Activated CD4-positive, alpha-beta T cell treated with anti-CD3 and anti-CD28 coated beads, Interleukin-2, amount 10 ng/mL, durations not matched to agents 24 days and 14 days (primary cell): ENCODE results near the gene SELENOF. TPM values are rescaled to one million over a fixed set of nuclear protein-coding genes. Genes with fewer than 3 reads are reported as not detected.

Experiments used
- DNase-seq: peaks from one replicate; pipeline ENCODE4 v3.0.0; 2022
- H3K27ac Mint-ChIP-seq: one replicate; pipeline ENCODE4 v1.8.0; 2022; ENCODE audit warnings: mild to moderate bottlenecking, mixed read lengths
- H3K27me3 Mint-ChIP-seq: one replicate; pipeline ENCODE4 v1.8.0; 2022; ENCODE audit warnings: mixed read lengths
- H3K36me3 Mint-ChIP-seq: one replicate; pipeline ENCODE4 v1.8.0; 2022; ENCODE audit warnings: low read depth, mild to moderate bottlenecking, mixed read lengths
- H3K4me1 Mint-ChIP-seq: one replicate; pipeline ENCODE4 v1.8.0; 2021; ENCODE audit warnings: mixed read lengths
- H3K4me3 Mint-ChIP-seq: one replicate; pipeline ENCODE4 v1.8.0; 2022; ENCODE audit warnings: mild to moderate bottlenecking, moderate library complexity, mixed read lengths
- H3K9me3 Mint-ChIP-seq: one replicate; pipeline ENCODE4 v1.8.0; 2021; ENCODE audit warnings: mixed read lengths
- intact Hi-C: fragments of 100-400 bp; cut with micrococcal nuclease; formaldehyde crosslinking; loops from one replicate; pipeline ENCODE4 v1.15.1; 2023
- total RNA-seq: library from RNA; stranded (reverse); gene quantifications from 2 replicates; pipeline ENCODE4 v1.2.3, GENCODE V29; 2022

The SELENOF gene
- total RNA-seq, 1 donor from 2014 or later: 184 TPM

GRCh38 chr1:86938450-86938849, 24.5 kb upstream of the SELENOF start:
- H3K4me3 Mint-ChIP-seq: no peak overlapping the region

GRCh38 chr1:86933562-86934377, 19.8 kb upstream of the SELENOF start:
- Mint-ChIP-seq H3K4me1 (peaks cover 8% of the 10 kb centered on the region), H3K9me3 (no peaks in the 10 kb centered on the region), H3K36me3 (no peaks in the 10 kb centered on the region), H3K4me3 (no peak overlapping the region), H3K27ac (no peak overlapping the region), H3K27me3 (no peaks in the 10 kb centered on the region)
- DNase-seq: no peak
- intact Hi-C loops: no loop called here

More at GRCh38 chr1:86938450-86938849, 24.5 kb upstream of the SELENOF start:
- no peak for DNase-seq
- intact Hi-C loops: no loop called here
- Mint-ChIP-seq H3K27me3 (no peaks in the 10 kb centered on the region), H3K27ac (no peak overlapping the region), H3K4me1 (peaks cover 6% of the 10 kb centered on the region), H3K9me3 (no peaks in the 10 kb centered on the region), H3K36me3 (no peaks in the 10 kb centered on the region)

- DNase-seq: no peak
- Mint-ChIP-seq H3K4me1 (peaks cover 8% of the 10 kb centered on the region), H3K36me3 (no peaks in the 10 kb centered on the region), H3K9me3 (no peaks in the 10 kb centered on the region), H3K27me3 (no peaks in the 10 kb centered on the region), H3K27ac (no peak overlapping the region), H3K4me3 (no peak overlapping the region)
- intact Hi-C loops: no loop called here
Measured at GRCh38 chr1:86933051-86933450, 19.1 kb upstream of the SELENOF start.

- Mint-ChIP-seq H3K27ac (no peak overlapping the region), H3K9me3 (peaks cover 10% of the 10 kb centered on the region), H3K4me3 (no peak overlapping the region), H3K4me1 (peaks cover 10% of the 10 kb centered on the region), H3K27me3 (no peaks in the 10 kb centered on the region), H3K36me3 (peaks cover 19% of the 10 kb centered on the region)
- intact Hi-C loops: no loop called here
- no peak for DNase-seq
Measured at GRCh38 chr1:86928819-86929218, 14.9 kb upstream of the SELENOF start.

GRCh38 chr1:86926883-86927282, 13.0 kb upstream of the SELENOF start:
- Mint-ChIP-seq H3K4me1 (peaks cover 5% of the 10 kb centered on the region), H3K4me3 (no peak overlapping the region), H3K27me3 (no peaks in the 10 kb centered on the region), H3K36me3 (peaks cover 27% of the 10 kb centered on the region), H3K27ac (no peak overlapping the region), H3K9me3 (peaks cover 14% of the 10 kb centered on the region)
- DNase-seq: no peak
- intact Hi-C loops: no loop called here

- Mint-ChIP-seq H3K27ac (no peak overlapping the region), H3K9me3 (peaks cover 16% of the 10 kb centered on the region), H3K4me1 (peaks cover 5% of the 10 kb centered on the region), H3K27me3 (no peaks in the 10 kb centered on the region), H3K4me3 (no peak overlapping the region), H3K36me3 (peaks cover 28% of the 10 kb centered on the region)
- intact Hi-C loops: no loop called here
- DNase-seq: no peak
Measured at GRCh38 chr1:86925742-86926141, 11.8 kb upstream of the SELENOF start.

- DNase-seq: no peak
- peaks cover 16% of the 10 kb centered on the region for H3K9me3 Mint-ChIP-seq
- peaks cover 5% of the 10 kb centered on the region for H3K4me1 Mint-ChIP-seq
- H3K4me3 Mint-ChIP-seq: no peak overlapping the region
- no peaks in the 10 kb centered on the region for H3K27me3 Mint-ChIP-seq
- intact Hi-C loops: no loop called here
- H3K36me3 Mint-ChIP-seq: peaks cover 28% of the 10 kb centered on the region
- H3K27ac Mint-ChIP-seq: no peak overlapping the region
Measured at GRCh38 chr1:86924324-86924960, 10.5 kb upstream of the SELENOF start.

GRCh38 chr1:86922445-86922844, 8.5 kb upstream of the SELENOF start:
- peaks cover 28% of the 10 kb centered on the region for H3K36me3 Mint-ChIP-seq
- peaks cover 16% of the 10 kb centered on the region for H3K9me3 Mint-ChIP-seq
- H3K4me3 Mint-ChIP-seq: no peak overlapping the region
- no peaks in the 10 kb centered on the region for H3K27me3 Mint-ChIP-seq
- intact Hi-C loops: no loop called here
- H3K4me1 Mint-ChIP-seq: peaks cover 5% of the 10 kb centered on the region
- H3K27ac Mint-ChIP-seq: no peak overlapping the region
- no peak for DNase-seq

GRCh38 chr1:86916752-86917151, 2.8 kb upstream of the SELENOF start:
- Mint-ChIP-seq H3K4me3 (no peak overlapping the region), H3K27me3 (no peaks in the 10 kb centered on the region), H3K27ac (no peak overlapping the region), H3K36me3 (peaks cover 3% of the 10 kb centered on the region), H3K4me1 (peaks cover 13% of the 10 kb centered on the region), H3K9me3 (peaks cover under 1% of the 10 kb centered on the region)
- DNase-seq: no peak
- intact Hi-C loops: no loop called here

GRCh38 chr1:86915737-86916235, 1.9 kb upstream of the SELENOF start:
- Mint-ChIP-seq H3K36me3 (peaks cover 10% of the 10 kb centered on the region), H3K27ac (no peak overlapping the region), H3K4me1 (peaks cover 21% of the 10 kb centered on the region), H3K27me3 (no peaks in the 10 kb centered on the region), H3K4me3 (no peak overlapping the region), H3K9me3 (peaks cover 2% of the 10 kb centered on the region)
- DNase-seq: no peak
- intact Hi-C loops: loop anchor here (2.0 kb wide), 2 partner anchors 163 to 519 kb away; partner anchors contain the start of gene ODF2L

GRCh38 chr1:86914998-86915736, 1.2 kb upstream of the SELENOF start:
- Mint-ChIP-seq H3K4me3 (no peak overlapping the region), H3K27me3 (no peaks in the 10 kb centered on the region), H3K9me3 (peaks cover 4% of the 10 kb centered on the region), H3K4me1 (peaks cover 23% of the 10 kb centered on the region), H3K36me3 (peaks cover 14% of the 10 kb centered on the region), H3K27ac (no peak overlapping the region)
- intact Hi-C loops: loop anchor here (1.0 to 5.0 kb wide), 6 partner anchors 130 to 533 kb away; partner anchors contain the start of genes ODF2L and SH3GLB1
- DNase-seq: peak; percentile 84

- intact Hi-C loops: loop anchor here (1.0 to 5.0 kb wide), 6 partner anchors 131 to 532 kb away; partner anchors contain the start of genes ODF2L and SH3GLB1
- peaks cover 4% of the 10 kb centered on the region for H3K9me3 Mint-ChIP-seq
- peaks cover 28% of the 10 kb centered on the region for H3K4me1 Mint-ChIP-seq
- no peak for DNase-seq
- H3K27ac Mint-ChIP-seq: no peak within 1 kb of the TSS
- no peaks in the 10 kb centered on the region for H3K27me3 Mint-ChIP-seq
- no peak within 1 kb of the TSS for H3K4me3 Mint-ChIP-seq
- peaks cover 20% of the 10 kb centered on the region for H3K36me3 Mint-ChIP-seq
Measured at GRCh38 chr1:86914601-86914997, 673 bp upstream of the SELENOF start, which contains the start of gene HS2ST1. Gene HS2ST1, plus strand, starts transcription at chr1:86914635.

- Mint-ChIP-seq H3K4me1 (peaks cover 36% of the 10 kb centered on the region), H3K27me3 (no peaks in the 10 kb centered on the region), H3K4me3 (no peak overlapping the region), H3K36me3 (peaks cover 26% of the 10 kb centered on the region), H3K27ac (no peak overlapping the region), H3K9me3 (peaks cover 4% of the 10 kb centered on the region)
- DNase-seq: peak; percentile 84
- intact Hi-C loops: loop anchor here (5.0 kb wide), 1 partner anchor 531 kb away; no protein-coding TSS in a partner anchor
Measured at GRCh38 chr1:86913399-86913895, 479 bp downstream of the SELENOF start.
